Suprapubic skin (tissue), 4 donors: ENCODE results near the gene CDYL2.

Experiments used
- CTCF ChIP-seq, 2 donors: fragments of 200-600 bp in 1 of 2; fragments of 450-650 bp in 1 of 2; sonication (generic) in 1 of 2; IDR thresholded peaks; one replicate each; pipeline ENCODE4 v1.5.1; 2016 to 2019; ENCODE audit warnings: antibody characterized with exemption in 2 of 2, mild to moderate bottlenecking in 1 of 2, moderate library complexity in 1 of 2
- EP300 ChIP-seq: sonication (generic); formaldehyde crosslinking; IDR thresholded peaks from one replicate; pipeline ENCODE4 v1.6.1; 2017; ENCODE audit warnings: antibody characterized with exemption
- POLR2A ChIP-seq, 2 donors: fragments of 450-650 bp; IDR thresholded peaks; one replicate each; pipeline ENCODE4 v1.6.1; 2017; ENCODE audit warnings: antibody characterized with exemption in 2 of 2, mild to moderate bottlenecking in 2 of 2, moderate library complexity in 2 of 2
- POLR2AphosphoS5 ChIP-seq, 3 donors: sonication (generic); formaldehyde crosslinking; IDR thresholded peaks; one replicate each; pipeline ENCODE4 v1.6.1; 2017; ENCODE audit warnings: antibody characterized with exemption in 3 of 3

- TF ChIP-seq CTCF (IDR thresholded peaks at IDR 0.05) (no peak), POLR2A (IDR thresholded peaks at IDR 0.05) (no peak), POLR2AphosphoS5 (IDR thresholded peaks at IDR 0.05) (no peak), EP300 (no peak)
Observed at GRCh38 chr16:80802138-80802537, 2.3 kb downstream of the CDYL2 start.
